ENCODE data around the gene FAXC. TPM values are rescaled to one million over a fixed set of nuclear protein-coding genes. Genes with fewer than 3 reads are reported as not detected.

FAXC gene
- total RNA-seq, 1 experiment from 2014 or later, result 12.9 TPM

DNA sequence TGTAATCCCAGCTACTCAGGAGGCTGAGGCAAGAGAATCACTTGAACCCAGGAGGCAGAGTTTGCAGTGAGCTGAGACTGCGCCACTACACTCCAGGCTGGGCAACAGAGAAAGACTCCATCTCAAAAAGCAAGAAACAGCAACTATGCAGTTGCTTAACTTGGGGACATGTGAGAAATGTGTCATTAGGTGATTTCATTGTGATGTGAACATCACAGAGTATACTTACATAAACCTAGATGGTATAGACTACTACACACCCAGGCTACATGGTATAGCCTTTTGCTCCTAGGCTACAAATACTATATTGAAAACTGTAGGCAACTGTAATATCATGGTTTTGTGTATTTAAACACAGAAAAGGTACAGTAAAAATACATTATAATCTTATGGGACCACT lies 47.8 kb upstream of the FAXC start:
- H3K27ac Mint-ChIP-seq, result no peak overlapping the region
- no peak for TF ChIP-seq SP1 (CRISPR knock-in tag; conservative IDR thresholded peaks at IDR 0.05)
- TF ChIP-seq RORB (CRISPR knock-in tag; IDR thresholded peaks at IDR 0.05), result no peak
- TF ChIP-seq, protein P1, sequence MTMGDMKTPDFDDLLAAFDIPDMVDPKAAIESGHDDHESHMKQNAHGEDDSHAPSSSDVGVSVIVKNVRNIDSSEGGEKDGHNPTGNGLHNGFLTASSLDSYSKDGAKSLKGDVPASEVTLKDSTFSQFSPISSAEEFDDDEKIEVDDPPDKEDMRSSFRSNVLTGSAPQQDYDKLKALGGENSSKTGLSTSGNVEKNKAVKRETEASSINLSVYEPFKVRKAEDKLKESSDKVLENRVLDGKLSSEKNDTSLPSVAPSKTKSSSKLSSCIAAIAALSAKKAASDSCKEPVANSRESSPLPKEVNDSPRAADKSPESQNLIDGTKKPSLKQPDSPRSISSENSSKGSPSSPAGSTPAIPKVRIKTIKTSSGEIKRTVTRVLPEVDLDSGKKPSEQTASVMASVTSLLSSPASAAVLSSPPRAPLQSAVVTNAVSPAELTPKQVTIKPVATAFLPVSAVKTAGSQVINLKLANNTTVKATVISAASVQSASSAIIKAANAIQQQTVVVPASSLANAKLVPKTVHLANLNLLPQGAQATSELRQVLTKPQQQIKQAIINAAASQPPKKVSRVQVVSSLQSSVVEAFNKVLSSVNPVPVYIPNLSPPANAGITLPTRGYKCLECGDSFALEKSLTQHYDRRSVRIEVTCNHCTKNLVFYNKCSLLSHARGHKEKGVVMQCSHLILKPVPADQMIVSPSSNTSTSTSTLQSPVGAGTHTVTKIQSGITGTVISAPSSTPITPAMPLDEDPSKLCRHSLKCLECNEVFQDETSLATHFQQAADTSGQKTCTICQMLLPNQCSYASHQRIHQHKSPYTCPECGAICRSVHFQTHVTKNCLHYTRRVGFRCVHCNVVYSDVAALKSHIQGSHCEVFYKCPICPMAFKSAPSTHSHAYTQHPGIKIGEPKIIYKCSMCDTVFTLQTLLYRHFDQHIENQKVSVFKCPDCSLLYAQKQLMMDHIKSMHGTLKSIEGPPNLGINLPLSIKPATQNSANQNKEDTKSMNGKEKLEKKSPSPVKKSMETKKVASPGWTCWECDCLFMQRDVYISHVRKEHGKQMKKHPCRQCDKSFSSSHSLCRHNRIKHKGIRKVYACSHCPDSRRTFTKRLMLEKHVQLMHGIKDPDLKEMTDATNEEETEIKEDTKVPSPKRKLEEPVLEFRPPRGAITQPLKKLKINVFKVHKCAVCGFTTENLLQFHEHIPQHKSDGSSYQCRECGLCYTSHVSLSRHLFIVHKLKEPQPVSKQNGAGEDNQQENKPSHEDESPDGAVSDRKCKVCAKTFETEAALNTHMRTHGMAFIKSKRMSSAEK (CRISPR knock-in tag; IDR thresholded peaks at IDR 0.05; ENCODE audit: borderline replicate concordance), result no peak
- TF ChIP-seq CDX4 (CRISPR knock-in tag; IDR thresholded peaks at IDR 0.05; ENCODE audit: borderline replicate concordance), result no peak
- TF ChIP-seq, protein P2, sequence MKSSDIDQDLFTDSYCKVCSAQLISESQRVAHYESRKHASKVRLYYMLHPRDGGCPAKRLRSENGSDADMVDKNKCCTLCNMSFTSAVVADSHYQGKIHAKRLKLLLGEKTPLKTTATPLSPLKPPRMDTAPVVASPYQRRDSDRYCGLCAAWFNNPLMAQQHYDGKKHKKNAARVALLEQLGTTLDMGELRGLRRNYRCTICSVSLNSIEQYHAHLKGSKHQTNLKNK (CRISPR knock-in tag; IDR thresholded peaks at IDR 0.05), result no peak
- TF ChIP-seq, protein P3, sequence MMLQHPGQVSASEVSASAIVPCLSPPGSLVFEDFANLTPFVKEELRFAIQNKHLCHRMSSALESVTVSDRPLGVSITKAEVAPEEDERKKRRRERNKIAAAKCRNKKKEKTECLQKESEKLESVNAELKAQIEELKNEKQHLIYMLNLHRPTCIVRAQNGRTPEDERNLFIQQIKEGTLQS (CRISPR knock-in tag; conservative IDR thresholded peaks at IDR 0.05), result no peak
- no peak for TF ChIP-seq ZBTB43 (CRISPR knock-in tag; IDR thresholded peaks at IDR 0.05)
- no peak for TF ChIP-seq AFF4 (CRISPR knock-in tag; IDR thresholded peaks at IDR 0.05; ENCODE audit: borderline replicate concordance)
- no peak for TF ChIP-seq NFYB (CRISPR knock-in tag; conservative IDR thresholded peaks at IDR 0.05; ENCODE audit: low read depth)
- TF ChIP-seq, protein P4, sequence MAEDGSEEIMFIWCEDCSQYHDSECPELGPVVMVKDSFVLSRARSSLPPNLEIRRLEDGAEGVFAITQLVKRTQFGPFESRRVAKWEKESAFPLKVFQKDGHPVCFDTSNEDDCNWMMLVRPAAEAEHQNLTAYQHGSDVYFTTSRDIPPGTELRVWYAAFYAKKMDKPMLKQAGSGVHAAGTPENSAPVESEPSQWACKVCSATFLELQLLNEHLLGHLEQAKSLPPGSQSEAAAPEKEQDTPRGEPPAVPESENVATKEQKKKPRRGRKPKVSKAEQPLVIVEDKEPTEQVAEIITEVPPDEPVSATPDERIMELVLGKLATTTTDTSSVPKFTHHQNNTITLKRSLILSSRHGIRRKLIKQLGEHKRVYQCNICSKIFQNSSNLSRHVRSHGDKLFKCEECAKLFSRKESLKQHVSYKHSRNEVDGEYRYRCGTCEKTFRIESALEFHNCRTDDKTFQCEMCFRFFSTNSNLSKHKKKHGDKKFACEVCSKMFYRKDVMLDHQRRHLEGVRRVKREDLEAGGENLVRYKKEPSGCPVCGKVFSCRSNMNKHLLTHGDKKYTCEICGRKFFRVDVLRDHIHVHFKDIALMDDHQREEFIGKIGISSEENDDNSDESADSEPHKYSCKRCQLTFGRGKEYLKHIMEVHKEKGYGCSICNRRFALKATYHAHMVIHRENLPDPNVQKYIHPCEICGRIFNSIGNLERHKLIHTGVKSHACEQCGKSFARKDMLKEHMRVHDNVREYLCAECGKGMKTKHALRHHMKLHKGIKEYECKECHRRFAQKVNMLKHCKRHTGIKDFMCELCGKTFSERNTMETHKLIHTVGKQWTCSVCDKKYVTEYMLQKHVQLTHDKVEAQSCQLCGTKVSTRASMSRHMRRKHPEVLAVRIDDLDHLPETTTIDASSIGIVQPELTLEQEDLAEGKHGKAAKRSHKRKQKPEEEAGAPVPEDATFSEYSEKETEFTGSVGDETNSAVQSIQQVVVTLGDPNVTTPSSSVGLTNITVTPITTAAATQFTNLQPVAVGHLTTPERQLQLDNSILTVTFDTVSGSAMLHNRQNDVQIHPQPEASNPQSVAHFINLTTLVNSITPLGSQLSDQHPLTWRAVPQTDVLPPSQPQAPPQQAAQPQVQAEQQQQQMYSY (CRISPR knock-in tag; IDR thresholded peaks at IDR 0.05), result no peak
- TF ChIP-seq MAX (CRISPR knock-in tag; IDR thresholded peaks at IDR 0.05), result no peak
- TF ChIP-seq, protein P5, sequence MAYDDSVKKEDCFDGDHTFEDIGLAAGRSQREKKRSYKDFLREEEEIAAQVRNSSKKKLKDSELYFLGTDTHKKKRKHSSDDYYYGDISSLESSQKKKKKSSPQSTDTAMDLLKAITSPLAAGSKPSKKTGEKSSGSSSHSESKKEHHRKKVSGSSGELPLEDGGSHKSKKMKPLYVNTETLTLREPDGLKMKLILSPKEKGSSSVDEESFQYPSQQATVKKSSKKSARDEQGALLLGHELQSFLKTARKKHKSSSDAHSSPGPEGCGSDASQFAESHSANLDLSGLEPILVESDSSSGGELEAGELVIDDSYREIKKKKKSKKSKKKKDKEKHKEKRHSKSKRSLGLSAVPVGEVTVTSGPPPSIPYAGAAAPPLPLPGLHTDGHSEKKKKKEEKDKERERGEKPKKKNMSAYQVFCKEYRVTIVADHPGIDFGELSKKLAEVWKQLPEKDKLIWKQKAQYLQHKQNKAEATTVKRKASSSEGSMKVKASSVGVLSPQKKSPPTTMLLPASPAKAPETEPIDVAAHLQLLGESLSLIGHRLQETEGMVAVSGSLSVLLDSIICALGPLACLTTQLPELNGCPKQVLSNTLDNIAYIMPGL (CRISPR knock-in tag; IDR thresholded peaks at IDR 0.05), result no peak
- no peak for TF ChIP-seq ZNF121 (CRISPR knock-in tag; IDR thresholded peaks at IDR 0.05)
- TF ChIP-seq GABPB1 (CRISPR knock-in tag; IDR thresholded peaks at IDR 0.05), result no peak
- TF ChIP-seq ATF1 (CRISPR knock-in tag; IDR thresholded peaks at IDR 0.05), result no peak
- TF ChIP-seq MYBL2 (CRISPR knock-in tag; IDR thresholded peaks at IDR 0.05), result no peak
- TF ChIP-seq RELA (CRISPR knock-in tag; IDR thresholded peaks at IDR 0.05; ENCODE audit: borderline replicate concordance), result no peak
- no peak for TF ChIP-seq CREM (CRISPR knock-in tag; IDR thresholded peaks at IDR 0.05)
- TF ChIP-seq PRRX2 (CRISPR knock-in tag; IDR thresholded peaks at IDR 0.05), result no peak
- TF ChIP-seq CREB1 (CRISPR knock-in tag; IDR thresholded peaks at IDR 0.05), result no peak
- POLR2A ChIA-PET, result no interaction called here
- H3K4me1 Mint-ChIP-seq, result peaks cover 7% of the 10 kb centered on the region
- H3K36me3 Mint-ChIP-seq, result peaks cover 21% of the 10 kb centered on the region
- no peaks in the 10 kb centered on the region for H3K9me3 Mint-ChIP-seq
- no peak overlapping the region for H3K4me3 Mint-ChIP-seq
- DNase-seq (ENCODE audit: low spot score) (no peak), ATAC-seq (no peak)
- H3K27me3 Mint-ChIP-seq (ENCODE audit: low read depth), result no peaks in the 10 kb centered on the region
- CTCF ChIA-PET, result interaction anchor here (0.6 kb wide), 1 partner anchor 223 kb away, joined by 4 read pairs; no protein-coding TSS in a partner anchor
